ENCODE measurements around the gene KCNH5.

KCNH5 gene

DNA sequence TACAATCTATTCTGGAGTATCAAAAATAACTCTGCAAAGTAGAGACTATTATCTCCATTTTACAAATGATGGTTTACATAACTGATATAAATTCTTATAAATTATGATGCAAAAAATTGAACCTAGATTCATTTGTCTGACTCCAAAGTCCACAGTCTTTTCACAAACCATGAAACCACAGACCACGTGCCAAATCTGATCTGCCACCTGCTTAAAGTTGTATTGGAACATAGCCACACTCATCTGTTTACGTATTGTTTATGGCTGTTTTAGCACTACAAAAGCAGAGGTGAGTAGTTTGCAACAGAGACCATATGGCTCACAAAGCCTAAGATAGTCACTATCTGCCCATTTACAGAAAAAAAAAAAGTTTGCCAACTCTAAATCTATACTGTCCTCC, 105.3 kb downstream of the KCNH5 start:
- Histone ChIP-seq H3K4me1 (no peaks in the 10 kb centered on the region), H3K9me3 (no peaks in the 10 kb centered on the region), H3K27ac (no peak overlapping the region), H3K36me3 (no peaks in the 10 kb centered on the region), H3K4me3 (no peak overlapping the region), H3K27me3 (no peaks in the 10 kb centered on the region)
- TF ChIP-seq, protein P1, sequence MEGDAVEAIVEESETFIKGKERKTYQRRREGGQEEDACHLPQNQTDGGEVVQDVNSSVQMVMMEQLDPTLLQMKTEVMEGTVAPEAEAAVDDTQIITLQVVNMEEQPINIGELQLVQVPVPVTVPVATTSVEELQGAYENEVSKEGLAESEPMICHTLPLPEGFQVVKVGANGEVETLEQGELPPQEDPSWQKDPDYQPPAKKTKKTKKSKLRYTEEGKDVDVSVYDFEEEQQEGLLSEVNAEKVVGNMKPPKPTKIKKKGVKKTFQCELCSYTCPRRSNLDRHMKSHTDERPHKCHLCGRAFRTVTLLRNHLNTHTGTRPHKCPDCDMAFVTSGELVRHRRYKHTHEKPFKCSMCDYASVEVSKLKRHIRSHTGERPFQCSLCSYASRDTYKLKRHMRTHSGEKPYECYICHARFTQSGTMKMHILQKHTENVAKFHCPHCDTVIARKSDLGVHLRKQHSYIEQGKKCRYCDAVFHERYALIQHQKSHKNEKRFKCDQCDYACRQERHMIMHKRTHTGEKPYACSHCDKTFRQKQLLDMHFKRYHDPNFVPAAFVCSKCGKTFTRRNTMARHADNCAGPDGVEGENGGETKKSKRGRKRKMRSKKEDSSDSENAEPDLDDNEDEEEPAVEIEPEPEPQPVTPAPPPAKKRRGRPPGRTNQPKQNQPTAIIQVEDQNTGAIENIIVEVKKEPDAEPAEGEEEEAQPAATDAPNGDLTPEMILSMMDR (IDR thresholded peaks at IDR 0.05): no peak
- intact Hi-C loops (cut with DNase I; ENCODE audit: low total_unique reads): no loop called here
- no peak for DNase-seq

DNA sequence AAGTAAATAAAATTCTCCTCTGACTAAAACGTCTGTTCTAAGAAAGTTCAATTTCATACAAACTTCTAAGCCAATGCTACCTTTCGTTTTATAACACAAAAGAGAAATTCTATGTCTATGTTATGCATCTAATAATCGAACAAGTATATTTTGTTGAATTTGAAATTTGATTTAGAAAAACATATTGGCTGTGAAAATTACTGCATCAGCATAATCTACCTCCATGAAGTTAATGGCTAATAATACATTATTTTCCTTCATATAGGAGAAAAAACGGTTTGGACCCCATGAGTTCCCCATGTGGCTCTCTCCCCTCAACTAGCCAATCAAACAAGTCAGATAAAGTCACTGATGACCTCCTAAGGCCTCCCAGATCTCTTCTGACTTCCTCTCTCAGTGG, 106.5 kb downstream of the KCNH5 start:
- no peak overlapping the region for H3K27ac ChIP-seq
- H3K4me1 ChIP-seq: no peaks in the 10 kb centered on the region
- no peaks in the 10 kb centered on the region for H3K9me3 ChIP-seq
- H3K4me3 ChIP-seq: no peak overlapping the region
- intact Hi-C loops (cut with DNase I; ENCODE audit: low total_unique reads): no loop called here
- no peaks in the 10 kb centered on the region for H3K36me3 ChIP-seq
- TF ChIP-seq, protein P1 (IDR thresholded peaks at IDR 0.05): no peak
- DNase-seq: no peak
- no peaks in the 10 kb centered on the region for H3K27me3 ChIP-seq

DNA sequence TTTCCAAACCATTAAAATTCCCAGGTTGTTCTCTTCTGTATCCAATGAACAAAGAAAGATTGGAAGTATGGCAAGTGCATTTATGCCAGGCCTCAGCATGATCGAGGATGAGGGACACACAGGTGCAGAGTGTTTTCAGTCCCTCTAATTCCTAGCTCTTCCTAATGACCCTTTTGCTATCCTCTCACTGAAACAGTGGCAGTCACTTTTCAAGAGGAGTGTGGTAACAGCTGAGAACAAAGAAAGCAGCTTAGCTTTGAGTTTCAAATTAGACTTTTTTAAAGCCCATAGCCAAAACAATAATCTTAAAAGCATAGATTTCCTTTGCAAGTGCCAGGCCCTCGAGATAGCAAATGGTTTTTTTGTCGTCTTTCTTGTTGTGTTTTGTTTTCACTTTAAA, 110.8 kb downstream of the KCNH5 start:
- Histone ChIP-seq H3K27ac (no peak overlapping the region), H3K36me3 (no peaks in the 10 kb centered on the region), H3K4me1 (no peaks in the 10 kb centered on the region), H3K4me3 (no peak overlapping the region), H3K9me3 (no peaks in the 10 kb centered on the region), H3K27me3 (no peaks in the 10 kb centered on the region)
- intact Hi-C loops (cut with DNase I; ENCODE audit: low total_unique reads): no loop called here
- TF ChIP-seq, protein P1 (IDR thresholded peaks at IDR 0.05): no peak
- DNase-seq: no peak

DNA sequence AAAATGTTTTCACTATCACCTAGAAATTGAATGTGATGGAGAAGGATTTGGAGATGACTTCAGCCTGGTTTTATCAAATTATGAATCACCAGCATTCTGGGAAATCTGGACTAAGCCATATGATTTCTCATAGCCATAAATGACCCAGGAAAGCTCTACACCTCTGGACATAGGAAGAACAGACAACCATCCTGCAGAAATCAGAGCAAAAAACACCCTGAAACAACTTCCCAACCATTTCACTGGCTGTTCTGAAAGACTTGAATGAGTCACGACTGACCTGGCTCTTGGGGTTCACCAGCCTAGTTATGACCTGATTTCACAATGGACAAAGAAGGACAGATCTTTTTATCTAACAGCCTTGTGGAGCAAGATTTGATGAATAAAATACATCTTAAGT, 123.8 kb downstream of the KCNH5 start:
- Histone ChIP-seq H3K4me1 (no peaks in the 10 kb centered on the region), H3K9me3 (no peaks in the 10 kb centered on the region), H3K27me3 (no peaks in the 10 kb centered on the region), H3K4me3 (no peak overlapping the region), H3K27ac (no peak overlapping the region), H3K36me3 (no peaks in the 10 kb centered on the region)
- TF ChIP-seq, protein P1 (IDR thresholded peaks at IDR 0.05): no peak
- no peak for DNase-seq
- intact Hi-C loops (cut with DNase I; ENCODE audit: low total_unique reads): no loop called here

DNA sequence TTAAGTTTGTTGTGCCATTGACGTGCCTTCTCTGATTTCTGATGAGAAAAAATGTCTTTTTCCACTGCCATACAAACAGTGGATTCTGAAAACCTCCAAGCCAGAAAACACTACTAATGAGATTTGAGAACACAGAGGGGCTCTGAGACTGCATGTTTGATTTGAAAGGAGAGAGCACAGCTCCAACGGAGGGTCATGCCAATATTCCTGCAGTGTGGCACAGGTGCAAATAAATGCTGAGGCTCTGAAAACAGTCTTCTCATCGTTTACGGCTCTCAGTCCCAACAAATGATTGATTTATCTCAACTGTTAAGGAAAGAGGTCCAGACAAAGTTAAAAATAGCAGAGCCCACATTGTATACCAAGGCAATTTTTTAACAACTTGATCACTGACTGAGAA, 128.7 kb downstream of the KCNH5 start:
- H3K9me3 ChIP-seq: no peaks in the 10 kb centered on the region
- intact Hi-C loops (cut with DNase I; ENCODE audit: low total_unique reads): no loop called here

More for the DNA sequence above, 128.7 kb downstream of the KCNH5 start:
- Histone ChIP-seq H3K4me1 (no peaks in the 10 kb centered on the region), H3K27me3 (no peaks in the 10 kb centered on the region), H3K27ac (no peak overlapping the region), H3K36me3 (no peaks in the 10 kb centered on the region), H3K4me3 (no peak overlapping the region)
- no peak for DNase-seq
- TF ChIP-seq, protein P1 (IDR thresholded peaks at IDR 0.05): no peak

Measured in tibial artery (tissue), 4 donors.